ENCODE measurements around the gene LRP6.

DNA sequence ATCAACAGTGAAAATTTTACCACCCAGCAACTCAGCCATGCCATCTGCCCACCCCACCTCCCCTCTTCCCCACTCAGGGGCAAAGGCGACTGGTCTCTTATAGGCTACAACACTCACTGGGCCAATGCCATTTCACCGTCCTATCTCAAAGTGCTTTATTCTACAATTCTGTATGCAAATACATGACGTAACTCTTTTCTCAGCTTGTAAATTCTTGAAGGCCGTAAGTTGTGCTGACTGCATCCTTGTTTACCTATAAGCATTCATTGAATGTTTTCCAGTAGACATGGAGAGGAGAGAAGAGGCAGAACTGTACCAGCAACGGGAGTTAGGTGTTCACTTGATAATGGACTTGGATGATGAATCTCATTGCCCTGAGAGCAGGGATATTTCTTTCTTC lies 180.5 kb downstream of the LRP6 start:
- TF ChIP-seq GATA3 (IDR thresholded peaks at IDR 0.05; ENCODE audit: low read depth, low read length): no peak
- TF ChIP-seq GATA2 (IDR thresholded peaks at IDR 0.05; ENCODE audit: low read depth, low read length): no peak

All from SH-SY5Y (cell line).